Measurements from ENCODE around the gene ART5.
"Not testable (repeated sequence)": the region's sequence is repeated elsewhere in the genome, so short reads cannot be mapped to it uniquely, and the experiment has no call there.

The ART5 gene

GRCh38 chr11:3658252-3658651 is 16.5 kb upstream of the ART5 start:
- no peak for DNase-seq (ENCODE audit: low read depth, low spot score)

DNA sequence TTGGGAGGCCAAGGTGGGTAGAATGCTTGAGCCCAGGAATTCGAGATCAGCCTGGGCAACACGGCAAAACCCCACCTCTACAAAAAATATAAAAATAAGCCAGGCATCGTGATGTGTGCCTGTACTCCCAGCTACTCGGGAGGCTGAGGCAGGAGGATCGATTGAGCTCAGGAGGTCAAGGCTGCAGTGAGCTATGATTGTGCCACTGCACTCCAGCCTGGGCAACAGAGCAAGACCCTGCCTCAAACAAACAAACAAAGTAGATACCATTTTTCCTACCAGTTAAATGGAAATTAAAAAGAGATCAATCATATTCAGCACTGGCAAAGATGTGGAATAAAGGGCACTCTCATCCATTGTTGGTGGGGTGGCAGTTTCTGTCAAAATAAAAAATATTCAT is 15.5 kb upstream of the ART5 start:
- not testable (repeated sequence) for DNase-seq (ENCODE audit: low read depth, low spot score)

GRCh38 chr11:3655547-3655946 is 13.8 kb upstream of the ART5 start:
- no peak for DNase-seq (ENCODE audit: low read depth, low spot score)

GRCh38 chr11:3652514-3652913 is 10.7 kb upstream of the ART5 start:
- not testable (repeated sequence) for DNase-seq (ENCODE audit: low read depth, low spot score)

DNA sequence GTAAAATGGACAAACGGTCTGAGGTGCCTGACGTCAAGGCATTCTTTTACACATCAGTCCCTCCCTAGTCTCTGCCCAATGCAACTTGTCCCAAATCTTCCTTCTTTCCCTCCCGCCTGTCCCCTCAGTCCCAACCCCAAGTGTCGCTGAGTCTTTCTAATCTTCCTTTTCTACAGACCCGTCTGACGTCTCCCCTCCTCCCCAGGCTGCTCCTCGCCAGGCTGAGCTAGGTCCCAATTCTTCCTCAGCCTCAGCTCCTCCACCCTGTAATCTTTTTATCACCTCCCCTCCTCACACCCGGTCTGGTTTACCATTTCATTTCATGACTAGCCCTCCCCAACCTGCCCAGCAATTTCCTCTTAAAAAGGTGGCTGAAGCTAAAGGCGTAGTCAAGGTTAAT is 7.6 kb upstream of the ART5 start:
- not testable (repeated sequence) for DNase-seq (ENCODE audit: low read depth, low spot score)

DNA sequence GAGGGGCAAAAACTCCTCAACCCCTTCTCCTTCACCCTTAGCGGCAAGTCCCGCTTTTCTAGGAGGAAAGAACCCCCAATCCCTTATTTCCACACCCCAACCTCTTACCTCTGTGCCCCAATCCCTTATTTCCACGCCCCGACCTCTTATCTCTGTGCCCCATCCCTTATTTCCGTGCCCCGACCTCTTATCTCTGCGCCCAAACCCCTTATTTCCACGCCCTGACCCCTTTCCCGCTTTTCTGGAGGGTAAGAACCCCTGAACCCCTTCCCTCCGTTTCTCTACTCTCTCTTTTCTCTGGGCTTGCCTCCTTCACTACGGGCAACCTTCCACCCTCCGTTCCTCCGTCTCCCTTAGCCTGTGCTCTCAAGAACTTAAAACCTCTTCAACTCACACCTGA is 7.1 kb upstream of the ART5 start:
- DNase-seq (ENCODE audit: low read depth, low spot score): not testable (repeated sequence)

- DNase-seq (ENCODE audit: low read depth, low spot score): no peak
Observed at GRCh38 chr11:3645552-3645951, 3.8 kb upstream of the ART5 start.

- DNase-seq (ENCODE audit: low read depth, low spot score): no peak
Observed at GRCh38 chr11:3644817-3645235, 3.0 kb upstream of the ART5 start, which contains the start of gene ART1. TSS of gene ART1 (plus strand) at chr11:3645128. CDS start at chr11:3659214, 14,086 bp downstream.

DNA sequence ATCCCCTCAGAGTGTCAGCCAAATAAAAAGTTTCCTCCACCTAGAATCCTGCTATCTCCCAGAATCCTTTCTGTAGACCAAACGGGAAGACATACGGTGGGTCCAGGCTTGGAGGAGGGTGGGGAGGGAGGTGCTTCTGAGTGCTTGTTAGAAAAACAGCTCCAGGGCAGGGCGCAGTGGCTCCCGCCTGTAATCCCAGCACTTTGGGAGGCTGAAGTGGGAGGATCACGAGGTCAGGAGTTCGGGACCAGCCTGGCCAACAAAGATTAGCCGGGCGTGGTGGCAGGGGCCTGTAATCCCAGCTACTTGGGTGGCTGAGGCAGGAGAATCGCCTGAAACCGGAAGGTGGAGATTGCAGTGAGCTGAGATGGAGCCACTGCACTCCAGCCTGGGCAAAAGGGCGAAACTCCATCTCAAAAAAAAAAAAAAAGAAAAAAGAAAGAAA is 1.3 kb upstream of the ART5 start:
- DNase-seq (ENCODE audit: low read depth, low spot score): not testable (repeated sequence)

- peak; percentile 78 for DNase-seq (ENCODE audit: low read depth, low spot score)
Observed at GRCh38 chr11:3642071-3642951, 519 bp upstream of the ART5 start.

GRCh38 chr11:3641191-3641590 is 601 bp downstream of the ART5 start:
- no peak for DNase-seq (ENCODE audit: low read depth, low spot score)

GRCh38 chr11:3639841-3640240 is 2.0 kb downstream of the ART5 start:
- no peak for DNase-seq (ENCODE audit: low read depth, low spot score)

DNA sequence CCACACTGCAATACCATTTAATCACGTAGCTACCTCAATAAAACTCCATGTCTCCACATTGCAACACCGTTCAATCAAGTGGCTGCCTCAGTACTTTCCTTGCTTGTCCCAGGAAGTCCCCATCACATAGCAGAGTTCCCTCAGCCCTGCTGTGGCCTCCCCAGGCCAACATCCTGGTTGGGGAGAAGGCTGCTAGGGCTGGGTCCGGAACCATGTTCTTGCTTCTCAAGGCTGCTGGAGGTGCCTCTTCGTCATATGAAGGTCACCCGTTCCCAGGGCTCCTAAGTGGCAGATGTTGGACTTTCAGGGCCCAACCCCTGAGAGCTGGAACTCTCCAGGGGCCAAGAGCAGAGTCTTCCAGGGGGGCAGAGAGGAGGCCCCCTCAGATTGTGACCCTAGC is 3.3 kb downstream of the ART5 start:
- DNase-seq (ENCODE audit: low read depth, low spot score): no peak

GRCh38 chr11:3637201-3637600 is 4.6 kb downstream of the ART5 start:
- DNase-seq (ENCODE audit: low read depth, low spot score): no peak

GRCh38 chr11:3635641-3636375 is 6.0 kb downstream of the ART5 start:
- no peak for DNase-seq (ENCODE audit: low read depth, low spot score)

GRCh38 chr11:3632070-3632660 is 9.6 kb downstream of the ART5 start:
- DNase-seq (ENCODE audit: low read depth, low spot score): no peak

DNA sequence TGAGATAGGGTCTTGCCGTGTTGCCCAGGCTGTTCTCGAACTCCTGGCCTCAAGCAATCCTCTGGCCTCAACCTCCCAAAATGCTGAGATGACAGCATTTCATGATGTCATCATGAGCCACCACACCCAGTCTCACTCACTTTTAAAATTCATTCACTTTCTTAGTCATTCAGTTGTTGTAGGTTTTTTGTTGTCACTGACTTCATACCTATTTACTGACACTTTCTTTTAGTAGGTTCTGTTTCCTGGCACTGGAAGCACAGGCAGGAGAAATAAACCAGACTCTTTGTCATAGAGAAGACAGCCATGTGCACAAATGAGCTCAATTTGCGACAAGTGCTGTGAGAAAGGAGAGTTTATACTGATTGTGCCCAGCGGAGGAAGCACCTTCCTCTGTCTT is 10.5 kb downstream of the ART5 start:
- DNase-seq (ENCODE audit: low read depth, low spot score): no peak

DNA sequence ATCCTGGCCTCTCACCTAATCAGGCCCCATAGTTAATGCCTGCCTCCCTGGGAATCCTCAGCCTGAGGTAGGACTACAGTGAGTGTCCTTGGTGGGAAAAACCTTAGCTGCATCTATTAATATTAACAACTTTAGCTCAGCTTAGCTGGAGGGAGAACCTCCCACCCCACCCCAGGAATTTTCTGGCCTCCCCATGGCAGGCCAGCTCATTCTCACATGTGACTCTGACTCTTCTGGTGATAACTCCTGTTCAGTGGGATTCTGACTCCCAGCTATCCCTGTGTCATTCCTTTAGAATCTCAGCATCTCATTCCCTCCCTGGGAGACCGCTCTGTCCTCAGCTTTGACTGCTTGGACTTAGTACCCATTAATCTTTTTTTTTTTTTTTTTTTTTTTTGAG is 14.5 kb downstream of the ART5 start:
- DNase-seq (ENCODE audit: low read depth, low spot score): no peak

GRCh38 chr11:3626250-3626960 is 15.4 kb downstream of the ART5 start:
- no peak for DNase-seq (ENCODE audit: low read depth, low spot score)

- no peak for DNase-seq (ENCODE audit: low read depth, low spot score)
Observed at GRCh38 chr11:3623767-3624458, 17.9 kb downstream of the ART5 start.

GRCh38 chr11:3623121-3623520 is 18.7 kb downstream of the ART5 start:
- DNase-seq (ENCODE audit: low read depth, low spot score): no peak
